HG03095 (cell line): Measurements from ENCODE around the gene GCGR.

Experiments used
- ATAC-seq: cut with Tn5 transposase; IDR thresholded peaks from one replicate; pipeline ENCODE4 v1.9.1; 2021; ENCODE audit warnings: moderate library complexity; ENCODE audit not compliant: unreplicated experiment

The GCGR gene

DNA sequence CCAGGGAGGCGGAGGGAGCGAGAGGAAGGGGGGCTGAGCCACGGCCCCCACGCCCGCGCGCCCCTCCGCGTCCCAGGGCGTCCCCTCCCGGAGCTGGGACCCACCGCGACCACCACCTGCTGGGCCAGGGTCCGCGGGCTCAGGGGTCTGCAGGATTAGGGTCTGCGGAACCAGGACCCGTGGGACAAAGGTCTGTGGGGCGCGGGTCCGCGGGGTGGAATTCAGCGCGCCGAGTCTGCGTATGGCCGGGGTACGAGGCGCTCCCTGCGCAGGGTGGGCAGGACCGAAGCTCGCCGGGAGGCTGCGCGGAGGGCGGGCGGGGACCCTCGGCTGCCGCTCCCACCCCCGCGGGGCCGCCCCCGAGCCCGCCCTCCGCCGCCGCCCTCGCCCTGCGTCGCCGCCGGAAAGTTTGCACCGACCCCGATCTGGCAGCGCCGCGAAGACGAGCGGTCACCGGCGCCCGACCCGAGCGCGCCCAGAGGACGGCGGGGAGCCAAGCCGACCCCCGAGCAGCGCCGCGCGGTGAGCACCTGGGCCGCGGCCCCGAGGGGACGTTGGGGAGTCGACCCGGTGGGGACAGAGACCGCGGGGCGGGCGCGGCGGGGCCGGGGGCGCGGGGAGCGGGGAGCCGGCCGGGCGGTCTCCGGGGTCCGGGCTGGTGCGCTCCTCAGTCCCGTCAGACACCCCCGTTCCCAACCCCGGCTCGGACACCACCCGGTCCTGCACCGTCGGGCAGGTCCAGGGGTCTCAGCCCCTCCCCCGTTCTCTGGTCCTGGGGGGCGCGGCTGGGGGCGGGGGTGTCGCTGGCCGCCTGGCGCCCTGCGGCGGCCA lies at the start of gene GCGR:
GCGR (plus strand) TSS at position 423 of the 831 bp plus-strand sequence. CDS start 4,869 bp downstream, outside the sequence.
- ATAC-seq, result no peak

DNA sequence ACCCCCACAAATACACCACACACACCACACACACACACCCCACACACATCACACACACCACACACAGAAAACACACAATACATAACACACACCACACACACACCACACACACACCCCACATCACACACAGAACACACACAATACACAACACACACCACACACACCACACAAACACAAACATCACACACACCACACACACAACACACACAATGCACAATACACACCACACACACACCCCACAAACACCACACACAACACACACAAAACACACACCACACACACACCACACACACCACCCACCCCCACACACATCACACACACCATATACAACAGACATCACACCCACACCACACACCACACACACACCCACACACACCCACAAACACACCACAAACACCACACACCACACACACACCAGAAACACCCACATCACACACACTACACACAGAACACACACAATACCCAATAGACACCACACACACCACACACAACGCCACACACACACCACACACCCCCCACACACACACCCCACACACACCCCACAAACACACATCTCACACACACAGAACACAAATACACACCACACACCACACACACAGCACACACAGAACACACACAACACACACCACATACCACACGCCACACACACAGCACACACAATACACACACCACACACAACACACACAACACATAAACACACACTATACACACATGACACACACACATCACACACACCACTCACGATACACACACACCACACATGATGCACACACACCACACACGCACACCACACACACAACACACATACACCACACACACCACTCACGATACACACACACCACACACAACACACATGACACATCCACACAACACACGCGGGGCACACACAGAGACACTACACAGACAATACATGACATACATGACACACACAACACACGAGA lies 11.0 kb upstream of the GCGR start:
- no peak for ATAC-seq

DNA sequence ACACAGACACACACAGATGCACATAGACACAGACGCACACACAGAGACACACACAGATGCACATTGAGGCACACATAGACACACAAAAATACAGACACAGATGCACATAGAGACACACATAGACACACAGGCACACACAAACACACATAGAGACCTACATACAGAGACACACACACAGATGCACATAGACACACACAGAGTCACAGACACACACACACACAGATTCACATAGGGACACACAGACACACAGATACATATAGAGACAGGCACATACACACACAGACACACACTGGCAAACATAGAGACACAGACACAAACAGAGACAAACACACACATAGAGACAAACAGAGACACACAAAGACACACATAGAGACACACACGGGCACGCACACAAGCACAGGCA lies 9.9 kb upstream of the GCGR start:
- ATAC-seq, result no peak

DNA sequence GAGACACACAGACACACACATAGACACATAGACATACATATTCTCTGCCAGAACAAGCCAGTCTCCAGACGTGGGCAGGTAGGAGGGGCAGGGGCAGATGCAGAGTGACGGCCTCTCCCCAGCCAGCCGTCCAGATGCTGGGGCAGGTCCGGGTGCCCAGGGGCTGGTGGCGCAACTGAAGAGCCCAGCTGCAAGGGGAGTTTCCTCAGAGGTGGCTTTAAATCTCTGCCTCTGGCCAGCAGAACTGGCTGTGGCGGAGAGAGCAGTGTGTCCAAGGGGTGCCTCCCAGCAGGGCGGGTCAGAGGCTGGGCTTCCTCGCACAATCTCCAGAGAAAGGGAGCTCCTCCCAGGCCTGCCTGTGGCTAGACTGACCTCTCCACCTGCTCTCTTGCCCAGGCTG lies 9.4 kb upstream of the GCGR start:
- ATAC-seq, result no peak

DNA sequence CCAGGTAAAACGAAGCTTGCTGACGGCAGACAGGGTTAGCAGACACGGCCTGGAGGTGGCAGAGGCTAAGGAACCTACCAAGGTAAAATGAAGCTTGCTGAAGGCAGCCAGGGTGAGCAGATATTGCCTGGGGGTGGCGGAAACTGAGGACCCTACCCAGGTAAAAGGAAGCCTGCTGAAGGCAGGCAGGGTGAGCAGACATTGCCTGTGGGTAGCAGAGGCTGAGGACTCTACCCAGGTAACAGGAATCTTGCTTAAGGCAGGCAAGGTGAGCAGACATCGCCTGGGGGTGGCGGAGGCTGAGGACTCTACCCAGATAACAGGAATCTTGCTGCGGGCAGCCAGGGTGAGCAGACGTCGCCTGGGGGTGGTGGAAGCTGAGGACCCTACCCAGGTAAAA lies 2.6 kb upstream of the GCGR start:
- ATAC-seq, result no peak

DNA sequence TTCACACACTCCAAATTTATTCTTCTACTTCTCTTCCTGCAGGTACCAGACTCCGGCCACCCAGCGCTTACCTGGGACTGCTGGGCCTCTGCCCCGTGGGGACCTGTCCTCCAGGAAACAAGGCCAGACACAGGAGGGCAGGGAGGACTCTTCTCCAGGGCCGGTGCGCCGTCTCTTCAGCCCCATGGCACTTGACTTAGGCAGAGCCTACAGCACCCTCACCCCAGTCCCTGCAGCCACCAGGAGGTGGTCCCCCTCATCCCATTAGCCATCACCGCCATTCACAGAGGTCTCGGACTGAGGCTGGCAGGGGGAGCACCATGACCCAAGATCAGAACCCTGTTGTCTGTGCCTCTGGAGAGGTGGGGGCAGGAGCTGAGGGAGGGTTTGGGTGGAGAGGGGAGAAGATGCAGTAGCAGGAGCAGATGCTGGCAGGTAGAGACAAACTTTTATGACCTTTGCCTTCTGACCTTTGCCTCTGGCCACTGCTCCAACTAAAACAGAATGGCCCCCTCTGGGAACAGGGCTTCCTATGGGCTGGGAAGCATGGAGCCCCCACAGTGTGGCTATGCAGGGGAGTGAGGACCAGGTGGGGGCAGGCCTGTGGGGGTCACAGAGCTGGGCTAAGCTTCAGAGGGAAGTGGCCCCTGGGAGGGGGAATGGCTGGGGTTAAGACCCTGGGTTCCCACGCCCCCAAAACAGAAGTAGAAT lies 1.7 kb upstream of the GCGR start:
- ATAC-seq, result no peak

DNA sequence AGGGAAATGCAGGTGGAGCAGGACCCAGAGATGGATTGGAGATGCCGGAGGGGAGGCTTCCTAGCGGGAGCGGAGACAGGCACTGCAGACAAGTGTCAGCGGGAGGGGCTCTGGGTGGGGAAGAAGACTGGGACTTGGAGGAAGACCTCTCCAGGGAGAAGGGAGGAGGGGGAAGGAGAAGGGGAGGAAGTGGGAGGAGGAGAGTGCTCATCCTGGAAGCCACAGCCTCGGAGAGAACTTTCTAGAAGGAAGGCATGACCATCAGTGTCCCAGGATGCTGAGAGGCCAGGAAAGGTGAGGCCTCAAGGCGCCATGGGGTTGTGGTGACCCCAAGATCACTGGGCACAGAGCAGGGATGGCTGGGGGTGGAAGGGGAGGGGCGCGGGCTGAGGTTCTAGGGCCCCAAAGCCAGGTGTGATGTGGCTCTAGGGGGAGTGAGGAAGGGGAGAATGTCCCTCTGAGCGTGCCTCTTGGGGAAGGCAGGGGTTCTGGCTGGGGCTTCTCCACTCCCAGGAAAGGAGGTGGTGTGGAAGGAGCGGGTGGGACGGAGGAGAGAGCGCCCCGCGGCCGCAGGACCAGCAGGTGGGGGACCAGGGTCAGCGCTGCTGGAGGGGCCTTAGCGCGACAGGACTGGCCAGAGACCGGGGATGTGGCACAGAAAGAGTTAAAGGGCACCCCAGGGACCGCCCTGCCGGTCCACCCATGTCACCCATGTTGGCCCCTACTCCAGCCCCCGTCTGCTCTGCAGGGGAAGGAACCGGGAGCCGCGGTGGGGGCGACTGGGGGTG lies 900 bp upstream of the GCGR start:
- ATAC-seq, result no peak

DNA sequence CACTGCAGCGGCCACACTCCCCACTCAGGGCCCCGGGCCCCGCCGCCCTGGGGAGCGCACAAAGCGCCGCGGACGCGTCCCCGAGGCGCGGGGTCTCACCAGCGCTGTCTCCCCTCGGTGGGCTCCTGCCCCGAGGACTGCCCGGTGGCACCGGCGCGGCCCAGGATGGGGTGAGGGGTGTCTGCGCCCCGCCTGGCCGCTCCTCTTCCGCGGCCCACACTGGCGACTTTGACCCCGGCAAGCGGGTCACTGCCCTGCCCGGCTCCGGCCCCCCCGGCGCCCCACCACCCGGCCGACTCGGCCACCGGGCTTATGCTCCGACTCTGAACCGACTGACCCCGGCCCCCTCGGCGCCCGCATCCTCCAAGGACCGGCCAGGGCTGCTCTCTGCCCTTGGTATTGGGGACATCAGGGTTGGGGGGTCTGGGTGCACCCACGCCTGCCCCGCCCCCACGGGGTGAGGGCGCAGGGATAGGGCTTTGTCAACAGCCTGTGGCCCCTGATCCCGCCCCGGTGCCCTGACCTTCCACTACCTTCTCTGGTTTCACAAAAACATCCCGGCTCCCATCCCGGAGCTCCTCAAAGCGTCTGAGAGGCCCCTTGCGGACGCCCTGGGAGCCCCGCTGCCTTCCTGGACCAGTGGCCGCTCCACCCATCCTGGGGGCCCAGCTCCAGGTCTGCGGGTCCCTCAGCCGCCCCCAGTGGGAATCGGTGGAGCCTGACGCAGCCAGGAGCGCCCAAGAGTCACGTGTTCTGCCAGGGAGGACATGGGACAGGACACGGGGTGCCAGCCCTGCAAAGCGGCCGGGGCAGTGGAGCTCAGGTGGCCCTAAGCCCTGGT lies 829 bp downstream of the GCGR start:
- no peak for ATAC-seq

DNA sequence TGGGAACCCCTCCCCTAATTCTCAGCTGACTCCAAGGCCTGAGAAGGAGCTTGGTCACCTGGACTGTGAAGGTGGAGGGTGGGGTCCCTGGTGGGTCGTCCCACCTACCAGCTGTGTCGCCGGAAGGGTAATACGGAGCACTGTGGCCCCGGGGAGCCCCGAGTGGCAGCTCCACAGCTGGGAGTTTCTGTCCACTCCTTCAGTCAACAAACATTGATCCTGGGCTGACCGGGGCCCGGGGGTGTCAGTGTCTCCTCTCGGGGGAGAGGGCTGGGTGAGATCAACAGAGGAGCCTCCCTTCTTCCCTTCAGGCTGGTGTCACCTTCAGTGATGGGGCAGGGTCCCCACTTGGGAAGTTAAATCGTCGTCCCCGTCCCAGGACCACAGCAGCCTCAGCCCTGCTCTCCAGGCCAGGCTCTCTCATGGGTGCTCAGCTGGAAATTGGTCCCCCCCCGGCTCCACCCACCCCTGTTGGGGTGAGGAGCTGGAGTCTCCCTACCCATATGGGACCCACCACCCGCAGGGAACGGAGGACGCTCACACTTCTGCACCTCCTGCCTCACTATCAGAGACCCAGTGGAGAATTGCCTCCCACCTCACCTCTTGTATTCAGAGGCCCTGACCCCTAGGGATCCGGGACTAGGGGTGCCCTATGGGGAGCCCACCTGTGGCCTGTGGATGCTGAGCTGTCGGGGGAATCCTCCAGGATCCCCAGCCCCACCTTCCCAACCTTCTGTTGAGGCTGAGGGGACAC lies 1.9 kb downstream of the GCGR start:
- no peak for ATAC-seq

DNA sequence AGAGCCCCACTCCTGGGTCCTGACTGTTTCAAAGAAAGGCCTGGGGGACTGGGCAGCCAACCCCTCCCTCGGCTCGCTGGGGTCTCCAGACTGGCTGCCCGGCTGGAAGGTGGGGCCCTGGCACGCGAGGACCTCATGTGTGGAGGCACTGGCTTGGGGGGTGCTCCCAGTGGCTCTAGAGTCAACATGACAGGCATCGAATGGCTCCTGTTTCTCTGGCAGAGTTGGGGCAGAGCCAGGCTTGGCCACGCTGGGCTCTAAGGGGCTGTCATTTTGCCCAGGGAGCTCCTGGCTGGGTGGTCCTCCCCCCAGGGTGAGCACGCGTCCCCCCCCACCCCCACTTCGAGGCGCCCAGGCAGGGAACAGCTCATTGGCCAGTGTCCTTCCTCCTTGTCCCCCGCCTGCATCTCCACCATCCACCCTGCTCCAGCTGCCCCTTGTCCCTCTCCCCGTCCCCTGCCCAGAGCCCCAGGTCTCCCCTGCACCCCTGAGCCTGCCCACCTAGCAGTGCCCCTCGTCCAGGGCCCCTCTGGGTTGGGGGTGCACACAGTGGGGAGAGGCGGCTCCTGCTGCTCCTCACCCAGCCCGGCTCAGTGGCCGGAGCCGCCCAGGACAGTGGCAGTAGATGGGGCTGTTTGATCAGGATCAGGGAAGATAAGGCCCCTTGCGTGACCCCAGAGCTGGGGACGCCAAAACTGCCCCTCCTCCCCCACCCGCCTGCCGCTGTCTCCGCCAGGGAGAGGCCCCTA lies 2.7 kb downstream of the GCGR start:
- ATAC-seq, result no peak

DNA sequence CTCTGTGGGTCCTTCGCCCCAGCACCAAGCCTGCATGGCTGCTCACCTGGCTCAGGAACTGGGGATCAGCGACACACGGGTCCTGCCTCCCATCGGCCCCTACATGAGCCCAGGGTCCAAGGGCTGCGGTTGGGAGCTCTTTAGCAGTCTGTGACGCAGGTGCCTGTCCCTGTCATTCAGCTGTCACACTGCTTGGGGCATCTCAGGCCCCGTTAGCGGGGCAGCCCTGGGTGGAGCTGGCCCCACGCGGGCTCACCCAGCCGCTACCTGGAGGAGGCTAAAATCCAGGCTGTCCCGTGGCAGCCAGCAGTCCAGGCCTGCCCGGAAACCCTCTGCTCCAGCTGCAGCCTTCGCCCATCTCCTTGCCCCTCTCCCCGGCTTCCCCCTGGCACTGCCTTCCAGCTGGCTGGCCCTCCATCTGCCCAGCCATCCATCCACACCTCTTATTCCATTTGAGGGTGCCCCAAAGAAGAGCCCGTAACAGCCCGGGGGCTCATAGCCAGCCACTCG lies 3.3 kb downstream of the GCGR start:
- ATAC-seq, result no peak

DNA sequence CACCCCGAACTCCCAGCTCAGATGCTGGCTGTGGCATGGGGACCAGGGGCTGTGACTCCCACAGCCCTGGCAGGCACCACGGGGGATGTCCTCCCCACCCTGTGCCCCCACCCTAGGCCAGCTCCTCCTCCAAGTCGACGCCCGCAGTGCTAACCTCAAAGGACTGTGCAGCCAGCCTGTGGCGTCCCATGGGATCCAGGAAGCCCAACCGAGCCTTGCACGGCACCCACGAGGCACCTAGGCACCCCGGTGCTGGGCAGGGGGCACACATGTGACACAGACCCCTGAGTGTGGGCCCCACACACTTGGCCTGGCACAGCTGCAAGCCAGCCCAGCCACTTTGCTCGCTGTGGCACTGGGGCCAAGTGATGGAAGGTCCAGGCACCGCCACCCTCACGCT lies 3.9 kb downstream of the GCGR start:
- no peak for ATAC-seq

DNA sequence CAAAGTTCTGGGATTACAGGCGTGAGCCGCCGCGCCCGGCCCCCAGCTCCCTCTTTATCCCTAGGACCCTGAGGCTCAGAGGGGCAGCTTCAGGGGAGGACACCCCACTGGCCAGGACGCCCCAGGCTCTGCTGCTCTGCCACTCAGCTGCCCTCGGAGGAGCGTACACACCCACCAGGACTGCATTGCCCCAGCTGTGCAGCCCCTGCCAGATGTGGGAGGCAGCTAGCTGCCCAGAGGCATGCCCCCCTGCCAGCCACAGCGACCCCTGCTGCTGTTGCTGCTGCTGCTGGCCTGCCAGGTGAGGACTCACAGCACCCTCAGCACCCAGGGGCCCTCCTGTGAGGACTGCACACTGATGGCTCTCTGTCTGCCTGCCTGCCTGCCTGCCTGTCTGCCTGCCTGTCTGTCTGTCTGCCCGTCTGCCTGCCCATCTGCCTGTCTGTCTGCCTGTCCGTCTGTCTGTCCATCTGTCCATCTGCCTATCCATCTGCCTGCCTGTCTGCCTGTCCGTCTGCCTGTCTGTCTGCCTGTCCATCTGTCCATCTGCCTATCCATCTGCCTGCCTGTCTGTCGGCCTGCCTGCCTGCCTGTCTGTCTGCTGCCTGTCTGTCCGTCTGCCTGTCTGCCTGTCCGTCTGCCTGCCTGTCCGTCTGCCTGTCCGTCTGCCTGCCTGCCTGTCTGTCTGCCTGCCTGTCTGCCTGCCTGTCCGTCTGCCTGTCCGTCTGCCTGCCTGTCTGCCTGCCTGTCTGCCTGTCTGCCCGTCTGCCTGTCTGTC lies 5.0 kb downstream of the GCGR start:
- ATAC-seq, result no peak

DNA sequence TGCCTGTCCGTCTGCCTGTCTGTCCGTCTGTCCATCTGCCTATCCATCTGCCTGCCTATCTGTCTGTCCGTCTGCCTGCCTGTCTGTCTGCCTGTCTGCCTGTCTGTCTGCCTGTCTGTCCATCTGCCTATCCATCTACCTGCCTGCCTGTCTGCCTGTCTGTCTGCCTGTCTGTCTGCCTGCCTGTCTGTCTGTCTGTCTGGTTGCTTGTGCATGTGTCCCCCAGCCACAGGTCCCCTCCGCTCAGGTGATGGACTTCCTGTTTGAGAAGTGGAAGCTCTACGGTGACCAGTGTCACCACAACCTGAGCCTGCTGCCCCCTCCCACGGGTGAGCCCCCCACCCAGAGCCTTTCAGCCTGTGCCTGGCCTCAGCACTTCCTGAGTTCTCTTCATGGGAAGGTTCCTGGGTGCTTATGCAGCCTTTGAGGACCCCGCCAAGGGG lies 5.6 kb downstream of the GCGR start:
- ATAC-seq, result no peak

DNA sequence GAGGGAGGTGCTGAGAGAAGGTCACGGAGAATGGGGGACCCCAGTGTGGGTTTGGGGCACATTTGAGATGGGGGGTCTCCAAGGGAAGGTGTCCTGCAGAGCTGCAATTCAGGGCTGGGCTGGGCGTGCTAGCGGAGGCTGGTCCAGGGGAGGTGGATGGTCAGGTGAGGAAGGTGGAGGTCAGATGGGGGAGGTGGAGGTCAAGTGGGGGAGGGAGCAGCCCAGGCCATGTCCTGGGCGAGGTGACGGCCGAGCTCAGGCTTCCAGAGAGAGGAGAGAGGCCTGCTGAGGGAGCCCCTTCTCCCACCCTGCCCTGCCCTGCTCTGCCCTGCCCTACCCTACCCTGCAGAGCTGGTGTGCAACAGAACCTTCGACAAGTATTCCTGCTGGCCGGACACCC lies 6.5 kb downstream of the GCGR start:
- no peak for ATAC-seq

DNA sequence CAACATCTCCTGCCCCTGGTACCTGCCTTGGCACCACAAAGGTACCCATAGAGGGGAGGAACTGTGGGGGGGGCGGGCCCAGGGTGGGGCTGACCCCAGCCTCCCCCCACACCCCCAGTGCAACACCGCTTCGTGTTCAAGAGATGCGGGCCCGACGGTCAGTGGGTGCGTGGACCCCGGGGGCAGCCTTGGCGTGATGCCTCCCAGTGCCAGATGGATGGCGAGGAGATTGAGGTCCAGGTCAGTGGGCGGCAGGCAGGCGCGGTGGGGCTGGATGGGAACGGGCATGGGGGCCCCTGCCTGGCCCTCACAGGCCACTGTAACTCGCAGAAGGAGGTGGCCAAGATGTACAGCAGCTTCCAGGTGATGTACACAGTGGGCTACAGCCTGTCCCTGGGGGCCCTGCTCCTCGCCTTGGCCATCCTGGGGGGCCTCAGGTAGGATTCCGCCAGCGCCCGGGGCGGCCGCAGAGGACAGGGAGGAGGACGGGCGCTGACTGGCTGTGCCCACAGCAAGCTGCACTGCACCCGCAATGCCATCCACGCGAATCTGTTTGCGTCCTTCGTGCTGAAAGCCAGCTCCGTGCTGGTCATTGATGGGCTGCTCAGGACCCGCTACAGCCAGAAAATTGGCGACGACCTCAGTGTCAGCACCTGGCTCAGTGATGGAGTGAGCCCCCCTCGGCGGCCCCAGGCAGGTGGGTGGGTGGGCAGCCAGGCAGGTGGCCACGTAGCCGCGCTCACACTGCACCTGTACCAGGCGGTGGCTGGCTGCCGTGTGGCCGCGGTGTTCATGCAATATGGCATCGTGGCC lies 7.1 kb downstream of the GCGR start:
- no peak for ATAC-seq
